ENCODE results near the gene KRTCAP3. TPM values are rescaled to one million over a fixed set of nuclear protein-coding genes. Genes with fewer than 3 reads are reported as not detected.
A peak's percentile ranks its signal among the peaks of the same experiment; 100 is the strongest.
"Not testable (repeated sequence)": the region's sequence is repeated elsewhere in the genome, so short reads cannot be mapped to it uniquely, and the experiment has no call there.

Gene KRTCAP3
- total RNA-seq, 1 donor from 2014 or later = 1.4 TPM

GRCh38 chr2:27422958-27423357, 19.2 kb upstream of the KRTCAP3 start:
- Histone ChIP-seq H3K27me3 (ENCODE audit: insufficient read depth, low read length) (no peaks in the 10 kb centered on the region), H3K27ac (ENCODE audit: low read depth, low read length) (no peak overlapping the region), H3K79me2 (ENCODE audit: insufficient read depth, low read length) (no peaks in the 10 kb centered on the region), H3K9ac (ENCODE audit: low read length) (no peak overlapping the region), H3K4me3 (ENCODE audit: insufficient read depth, low read depth, low read length) (no peak overlapping the region), H3K9me3 (ENCODE audit: insufficient read depth, low read depth, low read length) (no peaks in the 10 kb centered on the region), H4K20me1 (ENCODE audit: insufficient read depth, low read length) (no peaks in the 10 kb centered on the region), H3K4me2 (ENCODE audit: low read length) (no peak overlapping the region), H3K4me1 (ENCODE audit: insufficient read depth, low read length) (no peaks in the 10 kb centered on the region), H3K36me3 (ENCODE audit: insufficient read depth, low read length) (no peaks in the 10 kb centered on the region), H2AFZ (ENCODE audit: low read depth, low read length) (no peak overlapping the region)
- DNase-seq (ENCODE audit: low read depth) = no peak
- H3K4me1 Mint-ChIP-seq (ENCODE audit: low read depth, unreplicated experiment) = peaks cover 4% of the 10 kb centered on the region
- TF ChIP-seq CTCF (IDR thresholded peaks at IDR 0.05; ENCODE audit: insufficient read depth, low read depth, low read length) (no peak), EZH2 (IDR thresholded peaks at IDR 0.05; ENCODE audit: insufficient read depth, low read length) (no peak)
- no peaks in the 10 kb centered on the region for H3K9me3 Mint-ChIP-seq (ENCODE audit: unreplicated experiment)
- H3K36me3 Mint-ChIP-seq (ENCODE audit: low read depth, unreplicated experiment) = no peaks in the 10 kb centered on the region
- H3K27ac Mint-ChIP-seq (ENCODE audit: unreplicated experiment) = no peak overlapping the region
- peaks cover 1% of the 10 kb centered on the region for H3K27me3 Mint-ChIP-seq (ENCODE audit: low read depth, unreplicated experiment)
- H3K4me3 Mint-ChIP-seq (ENCODE audit: unreplicated experiment) = no peak overlapping the region
- no peak for FAIRE-seq

GRCh38 chr2:27425039-27425438, 17.1 kb upstream of the KRTCAP3 start:
- not testable (repeated sequence) for H3K9ac ChIP-seq (ENCODE audit: low read length); DNase-seq (ENCODE audit: low read depth); H3K4me2 ChIP-seq (ENCODE audit: low read length); H3K27me3 ChIP-seq (ENCODE audit: insufficient read depth, low read length); H3K4me3 ChIP-seq (ENCODE audit: insufficient read depth, low read depth, low read length); H3K9me3 ChIP-seq (ENCODE audit: insufficient read depth, low read depth, low read length); FAIRE-seq; H3K36me3 ChIP-seq (ENCODE audit: insufficient read depth, low read length); H3K4me1 ChIP-seq (ENCODE audit: insufficient read depth, low read length); H2AFZ ChIP-seq (ENCODE audit: low read depth, low read length); H3K27me3 Mint-ChIP-seq (ENCODE audit: low read depth, unreplicated experiment); H3K36me3 Mint-ChIP-seq (ENCODE audit: low read depth, unreplicated experiment); H3K9me3 Mint-ChIP-seq (ENCODE audit: unreplicated experiment); H3K27ac ChIP-seq (ENCODE audit: low read depth, low read length); H3K4me1 Mint-ChIP-seq (ENCODE audit: low read depth, unreplicated experiment); H3K27ac Mint-ChIP-seq (ENCODE audit: unreplicated experiment); H3K4me3 Mint-ChIP-seq (ENCODE audit: unreplicated experiment)
- peaks cover 10% of the 10 kb centered on the region for H3K79me2 ChIP-seq (ENCODE audit: insufficient read depth, low read length)
- peaks cover 10% of the 10 kb centered on the region for H4K20me1 ChIP-seq (ENCODE audit: insufficient read depth, low read length)

- H3K4me1 Mint-ChIP-seq (ENCODE audit: low read depth, unreplicated experiment) = peaks cover 12% of the 10 kb centered on the region
- H3K27ac Mint-ChIP-seq (ENCODE audit: unreplicated experiment) = peak overlapping the region; percentile 86
- TF ChIP-seq EZH2 (IDR thresholded peaks at IDR 0.05; ENCODE audit: insufficient read depth, low read length) = no peak
- no peak for TF ChIP-seq CTCF (IDR thresholded peaks at IDR 0.05; ENCODE audit: insufficient read depth, low read depth, low read length)
- no peaks in the 10 kb centered on the region for H3K9me3 Mint-ChIP-seq (ENCODE audit: unreplicated experiment)
- Histone ChIP-seq H3K4me2 (ENCODE audit: low read length) (peak overlapping the region; percentile 91), H2AFZ (ENCODE audit: low read depth, low read length) (peak overlapping the region; percentile 86), H3K27me3 (ENCODE audit: insufficient read depth, low read length) (no peaks in the 10 kb centered on the region), H3K9ac (ENCODE audit: low read length) (peak overlapping the region; percentile 98), H3K9me3 (ENCODE audit: insufficient read depth, low read depth, low read length) (no peaks in the 10 kb centered on the region), H3K36me3 (ENCODE audit: insufficient read depth, low read length) (no peaks in the 10 kb centered on the region), H3K27ac (ENCODE audit: low read depth, low read length) (peak overlapping the region; percentile 93), H3K4me3 (ENCODE audit: insufficient read depth, low read depth, low read length) (peak overlapping the region; percentile 91), H3K4me1 (ENCODE audit: insufficient read depth, low read length) (peaks cover 18% of the 10 kb centered on the region), H4K20me1 (ENCODE audit: insufficient read depth, low read length) (peaks cover 38% of the 10 kb centered on the region), H3K79me2 (ENCODE audit: insufficient read depth, low read length) (peaks cover 38% of the 10 kb centered on the region)
- no peaks in the 10 kb centered on the region for H3K27me3 Mint-ChIP-seq (ENCODE audit: low read depth, unreplicated experiment)
- H3K4me3 Mint-ChIP-seq (ENCODE audit: unreplicated experiment) = peak overlapping the region; percentile 92
- no peak for DNase-seq (ENCODE audit: low read depth)
- FAIRE-seq = no peak
- no peaks in the 10 kb centered on the region for H3K36me3 Mint-ChIP-seq (ENCODE audit: low read depth, unreplicated experiment)
These were observed 14.3 kb upstream of the KRTCAP3 start for GRCh38 chr2:27427863-27428212.
